ENCODE data around the gene FAM53C.

Gene FAM53C

DNA sequence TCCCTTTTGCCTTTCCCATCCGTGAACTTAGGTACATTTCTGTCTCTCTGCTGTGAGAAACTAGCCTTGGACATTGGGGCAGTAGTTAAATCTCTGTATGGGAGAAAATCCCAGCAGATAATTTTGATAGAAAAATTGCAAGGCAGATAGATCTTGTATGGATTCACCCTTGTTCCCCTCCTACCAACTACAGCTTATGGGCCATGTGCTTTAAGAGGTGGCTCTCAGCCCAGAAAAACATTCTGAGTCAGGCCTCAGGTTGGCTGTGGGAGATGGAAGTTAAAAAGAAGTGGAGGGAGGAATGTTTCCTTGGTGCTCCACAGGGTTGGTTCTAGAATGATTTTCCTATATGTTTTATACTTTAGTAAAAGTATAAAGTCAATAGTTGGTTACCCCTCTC is 13.0 kb downstream of the FAM53C start:
- H2BK5ac ChIP-seq (ENCODE audit: low read depth, low read length, poor library complexity, severe bottlenecking), result no peak overlapping the region
- no peak overlapping the region for H2BK15ac ChIP-seq (ENCODE audit: low read depth, poor library complexity, severe bottlenecking)
- H3K4me1 ChIP-seq (ENCODE audit: control insufficient read depth, insufficient read depth, low read depth, low read length), result peaks cover 1% of the 10 kb centered on the region
- no peak overlapping the region for H4K8ac ChIP-seq (ENCODE audit: low read length)
- no peak overlapping the region for H3K14ac ChIP-seq (ENCODE audit: low read length in 2 of 2)
- peak overlapping the region; percentile 74 for H3K9ac ChIP-seq (ENCODE audit: low read length)
- no peak overlapping the region for H3K4ac ChIP-seq (ENCODE audit: low read depth in 1 of 2, low read length in 2 of 2)
- H3K9me3 ChIP-seq (ENCODE audit: control insufficient read depth, low read length), result peaks cover 3% of the 10 kb centered on the region
- H3K27me3 ChIP-seq (ENCODE audit: control insufficient read depth in 1 of 2, insufficient read depth in 1 of 2, low read length in 2 of 2), result no peaks in the 10 kb centered on the region
- no peak overlapping the region for H4K91ac ChIP-seq (ENCODE audit: low read length)
- H3K79me1 ChIP-seq (replicated peaks; ENCODE audit: low read length, poor library complexity, severe bottlenecking), result peaks cover 26% of the 10 kb centered on the region
- H3K4me3 ChIP-seq (ENCODE audit: insufficient read depth in 1 of 2, low read depth in 1 of 2, low read length in 2 of 2), result no peak overlapping the region
- H2BK12ac ChIP-seq (ENCODE audit: low read length in 2 of 2), result no peak overlapping the region
- H3K23ac ChIP-seq (ENCODE audit: low read length in 2 of 2), result no peak overlapping the region
- no peak overlapping the region for H3K27ac ChIP-seq (ENCODE audit: low read length, poor library complexity, severe bottlenecking)
- DNase-seq, result no peak
- no peak overlapping the region for H3K18ac ChIP-seq (ENCODE audit: low read depth in 1 of 2, low read length in 2 of 2)
- H3K36me3 ChIP-seq (ENCODE audit: control insufficient read depth in 1 of 2, insufficient read depth in 2 of 2, low read depth in 1 of 2, low read length in 2 of 2), result peaks cover 35 to 37% of the 10 kb centered on the region in 2 experiments
- 100% methylated on average over 1 of the region's 1 CpG for WGBS
- H3K4me2 ChIP-seq (ENCODE audit: low read length, poor library complexity, severe bottlenecking), result no peak overlapping the region
- H2AK5ac ChIP-seq (ENCODE audit: low read length, severe bottlenecking), result no peak overlapping the region
- H2AFZ ChIP-seq (ENCODE audit: low read depth, low read length), result no peak overlapping the region
- no peak overlapping the region for H2BK120ac ChIP-seq (ENCODE audit: low read depth, low read length)

DNA sequence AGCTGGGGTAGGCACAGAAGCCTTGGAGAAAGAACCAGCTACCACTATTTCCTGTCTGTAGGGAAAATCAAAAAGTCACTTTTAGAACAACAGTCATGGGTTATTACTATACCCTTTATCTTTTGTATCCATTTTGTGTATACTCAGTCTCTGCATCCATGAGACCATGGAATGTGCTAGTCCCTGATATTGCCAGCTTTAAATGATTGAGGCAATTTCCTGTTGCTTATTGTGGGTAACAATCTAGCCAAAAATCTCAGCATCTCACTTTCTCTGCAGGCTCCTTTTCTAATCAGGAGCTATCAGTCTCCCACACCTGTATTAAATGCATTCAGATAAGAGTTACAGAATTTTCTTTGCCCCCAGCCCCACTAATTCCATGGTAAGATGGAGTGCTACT is 13.5 kb downstream of the FAM53C start:
- Histone ChIP-seq H3K4ac (ENCODE audit: low read depth in 1 of 2, low read length in 2 of 2) (no peak overlapping the region), H2BK5ac (ENCODE audit: low read depth, low read length, poor library complexity, severe bottlenecking) (no peak overlapping the region)

DNA sequence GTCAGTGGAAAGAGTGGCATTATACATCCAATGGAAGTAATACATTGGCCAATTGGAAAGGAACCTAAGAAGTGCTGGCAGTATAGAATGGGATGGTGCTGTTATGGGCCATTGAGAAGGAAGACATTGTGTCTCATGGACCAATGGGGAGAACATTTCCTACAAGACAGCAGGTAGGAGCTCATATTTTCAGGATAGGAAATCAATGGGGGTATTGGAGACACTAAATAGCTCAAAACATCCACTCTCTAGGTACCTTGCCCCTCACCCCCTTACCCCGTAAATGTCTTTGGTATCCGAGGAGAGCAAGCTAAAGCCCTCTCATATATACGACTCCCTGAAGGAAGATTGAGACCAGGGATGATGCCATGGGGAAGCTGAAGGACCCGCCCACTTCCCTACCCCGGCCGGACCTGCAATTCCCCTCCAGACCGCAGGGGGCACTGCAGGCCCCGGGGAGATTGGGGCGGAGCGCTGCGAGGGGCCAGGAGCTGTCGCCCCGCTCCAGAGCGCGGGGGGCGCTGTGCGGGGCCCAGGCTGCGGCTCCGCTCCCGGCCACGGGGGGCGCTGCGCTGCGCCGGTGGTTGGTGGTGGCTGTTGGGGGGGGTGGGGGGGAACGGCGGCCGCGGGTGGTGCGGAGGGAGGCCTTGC is 14.1 kb downstream of the FAM53C start, which contains the start of gene KDM3B:
TSS of gene KDM3B (plus strand) at position 615 of the 651 bp plus-strand sequence. CDS start 111 bp downstream, outside the sequence.
- peak within 1 kb of the TSS; percentile 76 to 96 for H3K4ac ChIP-seq (ENCODE audit: low read depth in 1 of 2, low read length in 2 of 2)
- peaks cover 3% of the 10 kb centered on the region for H3K9me3 ChIP-seq (ENCODE audit: control insufficient read depth, low read length)
- peak within 1 kb of the TSS in 1 of 2 experiments; percentile 96 for H3K14ac ChIP-seq (ENCODE audit: low read length in 2 of 2)
- peak within 1 kb of the TSS; percentile 75 for H3K4me2 ChIP-seq (ENCODE audit: low read length, poor library complexity, severe bottlenecking)
- 72% methylated on average over 3 of the region's 30 CpGs for WGBS
- H3K9ac ChIP-seq (ENCODE audit: low read length), result peak within 1 kb of the TSS; percentile 96
- no peak within 1 kb of the TSS for H2BK12ac ChIP-seq (ENCODE audit: low read length in 2 of 2)
- H2AFZ ChIP-seq (ENCODE audit: low read depth, low read length), result peak within 1 kb of the TSS; percentile 83
- peaks cover 24 to 26% of the 10 kb centered on the region in 2 experiments for H3K36me3 ChIP-seq (ENCODE audit: control insufficient read depth in 1 of 2, insufficient read depth in 2 of 2, low read depth in 1 of 2, low read length in 2 of 2)
- peak within 1 kb of the TSS; percentile 99 for H4K8ac ChIP-seq (ENCODE audit: low read length)
- H4K91ac ChIP-seq (ENCODE audit: low read length), result peak within 1 kb of the TSS; percentile 95
- no peak within 1 kb of the TSS for H2AK5ac ChIP-seq (ENCODE audit: low read length, severe bottlenecking)
- peak; percentile 82 for DNase-seq
- H3K27me3 ChIP-seq (ENCODE audit: control insufficient read depth in 1 of 2, insufficient read depth in 1 of 2, low read length in 2 of 2), result no peaks in the 10 kb centered on the region
- peak within 1 kb of the TSS; percentile 75 for H3K27ac ChIP-seq (ENCODE audit: low read length, poor library complexity, severe bottlenecking)
- peak within 1 kb of the TSS; percentile 97 to 98 for H3K18ac ChIP-seq (ENCODE audit: low read depth in 1 of 2, low read length in 2 of 2)
- H2BK5ac ChIP-seq (ENCODE audit: low read depth, low read length, poor library complexity, severe bottlenecking), result peak within 1 kb of the TSS; percentile 90
- peak within 1 kb of the TSS in 1 of 2 experiments; percentile 84 for H3K23ac ChIP-seq (ENCODE audit: low read length in 2 of 2)
- peak within 1 kb of the TSS; percentile 88 to 98 for H3K4me3 ChIP-seq (ENCODE audit: insufficient read depth in 1 of 2, low read depth in 1 of 2, low read length in 2 of 2)
- peaks cover 19% of the 10 kb centered on the region for H3K79me1 ChIP-seq (replicated peaks; ENCODE audit: low read length, poor library complexity, severe bottlenecking)
- H3K4me1 ChIP-seq (ENCODE audit: control insufficient read depth, insufficient read depth, low read depth, low read length), result peaks cover 1% of the 10 kb centered on the region
- peak within 1 kb of the TSS; percentile 74 for H2BK120ac ChIP-seq (ENCODE audit: low read depth, low read length)
- peak within 1 kb of the TSS; percentile 90 for H2BK15ac ChIP-seq (ENCODE audit: low read depth, poor library complexity, severe bottlenecking)

More for the DNA sequence above, 13.5 kb downstream of the FAM53C start:
- Histone ChIP-seq H3K4me3 (ENCODE audit: insufficient read depth in 1 of 2, low read depth in 1 of 2, low read length in 2 of 2) (peak overlapping the region in 1 of 2 experiments; percentile 55), H2BK15ac (ENCODE audit: low read depth, poor library complexity, severe bottlenecking) (no peak overlapping the region), H3K9ac (ENCODE audit: low read length) (no peak overlapping the region), H3K14ac (ENCODE audit: low read length in 2 of 2) (no peak overlapping the region), H3K4me1 (ENCODE audit: control insufficient read depth, insufficient read depth, low read depth, low read length) (peaks cover 1% of the 10 kb centered on the region), H3K36me3 (ENCODE audit: control insufficient read depth in 1 of 2, insufficient read depth in 2 of 2, low read depth in 1 of 2, low read length in 2 of 2) (peaks cover 30 to 32% of the 10 kb centered on the region in 2 experiments), H2BK120ac (ENCODE audit: low read depth, low read length) (no peak overlapping the region), H3K18ac (ENCODE audit: low read depth in 1 of 2, low read length in 2 of 2) (no peak overlapping the region), H3K4me2 (ENCODE audit: low read length, poor library complexity, severe bottlenecking) (no peak overlapping the region), H2BK12ac (ENCODE audit: low read length in 2 of 2) (no peak overlapping the region), H3K27ac (ENCODE audit: low read length, poor library complexity, severe bottlenecking) (no peak overlapping the region), H2AK5ac (ENCODE audit: low read length, severe bottlenecking) (no peak overlapping the region), H2AFZ (ENCODE audit: low read depth, low read length) (no peak overlapping the region), H4K8ac (ENCODE audit: low read length) (no peak overlapping the region), H3K79me1 (replicated peaks; ENCODE audit: low read length, poor library complexity, severe bottlenecking) (peaks cover 26% of the 10 kb centered on the region), H4K91ac (ENCODE audit: low read length) (no peak overlapping the region), H3K27me3 (ENCODE audit: control insufficient read depth in 1 of 2, insufficient read depth in 1 of 2, low read length in 2 of 2) (no peaks in the 10 kb centered on the region), H3K9me3 (ENCODE audit: control insufficient read depth, low read length) (peaks cover 3% of the 10 kb centered on the region), H3K23ac (ENCODE audit: low read length in 2 of 2) (no peak overlapping the region)
- DNase-seq, result no peak

DNA sequence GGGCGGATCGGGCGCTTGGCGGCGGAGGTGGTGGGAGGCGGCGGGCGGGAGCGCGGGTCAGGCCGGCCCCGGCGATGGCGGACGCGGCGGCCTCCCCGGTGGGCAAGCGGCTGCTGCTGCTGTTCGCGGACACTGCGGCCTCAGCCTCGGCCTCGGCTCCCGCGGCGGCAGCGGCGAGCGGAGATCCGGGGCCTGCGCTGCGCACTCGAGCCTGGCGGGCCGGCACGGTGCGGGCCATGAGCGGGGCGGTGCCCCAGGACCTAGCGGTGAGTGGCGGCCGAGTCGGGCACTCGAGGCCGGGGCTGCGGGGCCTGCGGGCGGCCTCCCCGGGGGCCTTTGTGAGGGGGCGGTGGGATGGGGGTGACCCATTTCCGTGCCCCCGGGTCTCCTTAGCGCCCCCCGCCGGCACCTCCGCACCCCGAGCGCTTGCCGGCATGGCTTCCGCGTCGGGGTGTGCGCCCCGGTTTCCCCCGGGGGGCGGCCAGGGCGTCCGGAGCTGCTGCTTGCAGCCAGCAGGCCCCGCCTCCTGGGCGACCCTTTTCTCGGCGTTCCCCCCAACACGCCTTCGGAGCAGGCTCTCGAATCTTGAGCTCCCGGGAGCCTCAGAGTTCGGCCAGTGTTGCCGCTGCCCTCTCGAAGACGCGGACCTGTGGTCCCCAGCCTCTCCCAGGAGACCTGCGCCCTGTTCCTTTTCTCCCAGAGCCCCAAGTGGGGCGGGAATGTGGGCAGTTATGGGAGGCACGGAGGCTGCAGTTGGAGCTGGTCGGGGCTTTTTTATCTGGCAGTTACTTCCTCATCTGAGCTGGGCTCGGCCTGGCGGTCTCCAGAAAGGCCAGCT is 14.9 kb downstream of the FAM53C start:
- H3K36me3 ChIP-seq (ENCODE audit: control insufficient read depth in 1 of 2, insufficient read depth in 2 of 2, low read depth in 1 of 2, low read length in 2 of 2), result peaks cover 16 to 18% of the 10 kb centered on the region in 2 experiments
- peak overlapping the region; percentile 99 for H4K8ac ChIP-seq (ENCODE audit: low read length)
- H2AK5ac ChIP-seq (ENCODE audit: low read length, severe bottlenecking), result no peak overlapping the region
- peak overlapping the region in 1 of 2 experiments; percentile 96 for H3K14ac ChIP-seq (ENCODE audit: low read length in 2 of 2)
- peak overlapping the region; percentile 96 for H3K9ac ChIP-seq (ENCODE audit: low read length)
- peak overlapping the region; percentile 75 for H3K27ac ChIP-seq (ENCODE audit: low read length, poor library complexity, severe bottlenecking)
- H2BK12ac ChIP-seq (ENCODE audit: low read length in 2 of 2), result no peak overlapping the region
- H3K4me1 ChIP-seq (ENCODE audit: control insufficient read depth, insufficient read depth, low read depth, low read length), result peaks cover 1% of the 10 kb centered on the region
- peaks cover 12% of the 10 kb centered on the region for H3K79me1 ChIP-seq (replicated peaks; ENCODE audit: low read length, poor library complexity, severe bottlenecking)
- peak overlapping the region; percentile 95 for H4K91ac ChIP-seq (ENCODE audit: low read length)
- peak overlapping the region in 1 of 2 experiments; percentile 84 for H3K23ac ChIP-seq (ENCODE audit: low read length in 2 of 2)
- H3K4me3 ChIP-seq (ENCODE audit: insufficient read depth in 1 of 2, low read depth in 1 of 2, low read length in 2 of 2), result peak overlapping the region; percentile 88 to 98
- peak overlapping the region; percentile 75 for H3K4me2 ChIP-seq (ENCODE audit: low read length, poor library complexity, severe bottlenecking)
- H2AFZ ChIP-seq (ENCODE audit: low read depth, low read length), result peak overlapping the region; percentile 83
- H3K9me3 ChIP-seq (ENCODE audit: control insufficient read depth, low read length), result peaks cover 3% of the 10 kb centered on the region
- peak; percentile 74 for DNase-seq
- H3K27me3 ChIP-seq (ENCODE audit: control insufficient read depth in 1 of 2, insufficient read depth in 1 of 2, low read length in 2 of 2), result no peaks in the 10 kb centered on the region
- WGBS, result under 1% methylated on average over 61 of the region's 88 CpGs
- H2BK5ac ChIP-seq (ENCODE audit: low read depth, low read length, poor library complexity, severe bottlenecking), result peak overlapping the region; percentile 90
- H2BK15ac ChIP-seq (ENCODE audit: low read depth, poor library complexity, severe bottlenecking), result peak overlapping the region; percentile 90
- peak overlapping the region; percentile 74 for H2BK120ac ChIP-seq (ENCODE audit: low read depth, low read length)
- H3K18ac ChIP-seq (ENCODE audit: low read depth in 1 of 2, low read length in 2 of 2), result peak overlapping the region; percentile 97 to 98
- peak overlapping the region; percentile 76 to 96 for H3K4ac ChIP-seq (ENCODE audit: low read depth in 1 of 2, low read length in 2 of 2)

All from mesenchymal stem cell (in vitro differentiated cells and primary cell).